Measurements from ENCODE around the gene GJA3. TPM values are rescaled to one million over a fixed set of nuclear protein-coding genes. Genes with fewer than 3 reads are reported as not detected.

Gene GJA3
- total and polyA plus RNA-seq, 9 of the 15 experiments (the other 6 are each of a cell fraction or from before 2014, with no cell fraction given): 0.03 to 0.13 (median 0.04) TPM; not detected in 4

DNA sequence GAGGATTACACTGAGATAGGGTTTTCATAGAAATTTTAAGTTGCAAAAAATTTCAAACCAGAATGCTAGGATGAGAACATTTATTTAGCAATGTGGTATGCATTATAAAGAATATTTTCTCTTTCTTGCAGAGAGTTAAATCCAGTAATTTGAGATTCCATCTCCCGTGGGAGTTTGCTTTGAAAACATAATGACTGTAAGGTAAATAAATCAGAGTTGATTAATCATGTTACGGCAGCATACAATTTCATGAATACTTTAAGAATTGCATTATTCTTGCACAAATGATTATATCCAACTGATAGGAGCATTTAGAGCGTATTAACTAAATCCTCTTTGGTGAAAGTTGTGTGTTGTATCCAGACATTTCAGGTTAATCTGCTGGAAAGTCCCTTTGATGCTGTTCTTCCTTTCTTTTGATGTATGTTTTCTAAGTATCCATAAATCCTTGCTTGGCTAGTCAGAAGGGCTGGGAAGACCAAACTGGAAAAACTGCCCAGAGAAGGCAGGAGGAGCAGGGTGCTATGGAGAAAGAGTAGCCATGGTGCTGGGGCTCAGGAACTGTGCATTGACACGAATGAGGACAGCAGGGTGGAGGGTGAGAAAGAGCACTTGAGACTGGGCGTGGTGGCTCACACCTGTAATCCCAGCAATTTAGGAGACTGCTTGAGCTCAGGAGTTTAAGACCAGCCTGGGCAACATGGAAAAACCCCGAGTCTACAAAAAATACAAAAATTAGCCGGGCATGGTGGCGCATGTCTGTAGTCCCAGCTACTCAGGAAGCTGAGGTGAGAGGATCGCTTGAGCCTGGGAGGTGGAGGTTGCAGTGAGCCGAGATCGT, 4.8 kb upstream of the GJA3 start (continued):
- TF ChIP-seq, protein P1, sequence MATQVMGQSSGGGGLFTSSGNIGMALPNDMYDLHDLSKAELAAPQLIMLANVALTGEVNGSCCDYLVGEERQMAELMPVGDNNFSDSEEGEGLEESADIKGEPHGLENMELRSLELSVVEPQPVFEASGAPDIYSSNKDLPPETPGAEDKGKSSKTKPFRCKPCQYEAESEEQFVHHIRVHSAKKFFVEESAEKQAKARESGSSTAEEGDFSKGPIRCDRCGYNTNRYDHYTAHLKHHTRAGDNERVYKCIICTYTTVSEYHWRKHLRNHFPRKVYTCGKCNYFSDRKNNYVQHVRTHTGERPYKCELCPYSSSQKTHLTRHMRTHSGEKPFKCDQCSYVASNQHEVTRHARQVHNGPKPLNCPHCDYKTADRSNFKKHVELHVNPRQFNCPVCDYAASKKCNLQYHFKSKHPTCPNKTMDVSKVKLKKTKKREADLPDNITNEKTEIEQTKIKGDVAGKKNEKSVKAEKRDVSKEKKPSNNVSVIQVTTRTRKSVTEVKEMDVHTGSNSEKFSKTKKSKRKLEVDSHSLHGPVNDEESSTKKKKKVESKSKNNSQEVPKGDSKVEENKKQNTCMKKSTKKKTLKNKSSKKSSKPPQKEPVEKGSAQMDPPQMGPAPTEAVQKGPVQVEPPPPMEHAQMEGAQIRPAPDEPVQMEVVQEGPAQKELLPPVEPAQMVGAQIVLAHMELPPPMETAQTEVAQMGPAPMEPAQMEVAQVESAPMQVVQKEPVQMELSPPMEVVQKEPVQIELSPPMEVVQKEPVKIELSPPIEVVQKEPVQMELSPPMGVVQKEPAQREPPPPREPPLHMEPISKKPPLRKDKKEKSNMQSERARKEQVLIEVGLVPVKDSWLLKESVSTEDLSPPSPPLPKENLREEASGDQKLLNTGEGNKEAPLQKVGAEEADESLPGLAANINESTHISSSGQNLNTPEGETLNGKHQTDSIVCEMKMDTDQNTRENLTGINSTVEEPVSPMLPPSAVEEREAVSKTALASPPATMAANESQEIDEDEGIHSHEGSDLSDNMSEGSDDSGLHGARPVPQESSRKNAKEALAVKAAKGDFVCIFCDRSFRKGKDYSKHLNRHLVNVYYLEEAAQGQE (IDR thresholded peaks at IDR 0.05; ENCODE audit: borderline replicate concordance): no peak
- TF ChIP-seq, protein P1 (CRISPR knock-in tag; IDR thresholded peaks at IDR 0.05; ENCODE audit: low read depth): no peak
- no peak for TF ChIP-seq GABPB1 (CRISPR knock-in tag; IDR thresholded peaks at IDR 0.05)
- TF ChIP-seq TAF9B (IDR thresholded peaks at IDR 0.05; ENCODE audit: partially characterized antibody): no peak
- TF ChIP-seq, protein P2, sequence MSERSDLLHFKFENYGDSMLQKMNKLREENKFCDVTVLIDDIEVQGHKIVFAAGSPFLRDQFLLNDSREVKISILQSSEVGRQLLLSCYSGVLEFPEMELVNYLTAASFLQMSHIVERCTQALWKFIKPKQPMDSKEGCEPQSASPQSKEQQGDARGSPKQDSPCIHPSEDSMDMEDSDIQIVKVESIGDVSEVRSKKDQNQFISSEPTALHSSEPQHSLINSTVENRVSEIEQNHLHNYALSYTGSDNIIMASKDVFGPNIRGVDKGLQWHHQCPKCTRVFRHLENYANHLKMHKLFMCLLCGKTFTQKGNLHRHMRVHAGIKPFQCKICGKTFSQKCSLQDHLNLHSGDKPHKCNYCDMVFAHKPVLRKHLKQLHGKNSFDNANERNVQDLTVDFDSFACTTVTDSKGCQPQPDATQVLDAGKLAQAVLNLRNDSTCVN (CRISPR knock-in tag; IDR thresholded peaks at IDR 0.05): no peak
- TF ChIP-seq PHB2 (IDR thresholded peaks at IDR 0.05; ENCODE audit: low read depth): no peak
- TF ChIP-seq NUFIP1 (IDR thresholded peaks at IDR 0.05; ENCODE audit: partially characterized antibody): no peak
- TF ChIP-seq PRPF4 (IDR thresholded peaks at IDR 0.05; ENCODE audit: insufficient read depth, low read depth, low read length, poor library complexity, severe bottlenecking): no peak
- TF ChIP-seq RAD21 (CRISPR knock-in tag; conservative IDR thresholded peaks at IDR 0.05 in 1 of 2, IDR thresholded peaks at IDR 0.05 in 1 of 2): no peak
